ENCODE results near the gene SSC5D.
"Not testable (repeated sequence)": the region's sequence is repeated elsewhere in the genome, so short reads cannot be mapped to it uniquely, and the experiment has no call there.

SSC5D gene

GRCh38 chr19:55508120-55508519 lies 19.9 kb downstream of the SSC5D start:
- DNase-seq = no peak

DNA sequence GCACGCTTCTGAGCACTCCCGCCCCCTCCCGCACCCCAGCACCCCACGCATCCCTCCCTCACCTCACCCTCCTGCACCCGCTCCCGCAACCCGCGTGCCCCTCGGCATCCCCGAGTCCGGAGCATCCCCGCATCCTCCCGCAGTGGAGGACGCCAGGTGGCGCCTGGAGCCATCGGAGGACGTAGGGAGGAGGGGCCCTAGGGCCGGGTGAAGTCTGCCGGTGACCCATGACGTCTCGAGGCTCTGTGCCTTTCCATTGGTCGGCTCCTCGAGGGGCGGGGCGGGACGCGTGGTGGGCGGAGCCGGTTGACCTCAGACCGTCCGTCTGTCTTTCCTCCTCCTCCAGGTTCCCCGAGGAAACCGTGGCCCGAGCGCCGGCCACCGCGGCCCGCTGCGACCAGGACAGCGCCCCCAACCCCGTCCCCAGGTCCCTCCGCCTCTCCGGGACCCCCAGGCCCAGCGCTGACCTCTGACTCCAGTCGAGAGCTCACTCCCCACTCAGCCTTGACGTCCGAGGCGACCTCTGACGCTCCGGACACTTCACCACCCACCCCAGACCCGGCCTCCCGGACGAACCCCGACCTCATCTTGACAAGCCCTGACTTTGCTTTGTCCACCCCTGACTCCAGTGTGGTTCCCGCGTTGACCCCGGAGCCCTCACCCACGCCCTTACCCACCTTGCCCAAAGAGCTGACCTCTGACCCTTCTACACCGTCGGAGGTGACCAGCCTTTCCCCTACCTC lies 28.8 kb downstream of the SSC5D start:
- DNase-seq = peak; percentile 83

DNA sequence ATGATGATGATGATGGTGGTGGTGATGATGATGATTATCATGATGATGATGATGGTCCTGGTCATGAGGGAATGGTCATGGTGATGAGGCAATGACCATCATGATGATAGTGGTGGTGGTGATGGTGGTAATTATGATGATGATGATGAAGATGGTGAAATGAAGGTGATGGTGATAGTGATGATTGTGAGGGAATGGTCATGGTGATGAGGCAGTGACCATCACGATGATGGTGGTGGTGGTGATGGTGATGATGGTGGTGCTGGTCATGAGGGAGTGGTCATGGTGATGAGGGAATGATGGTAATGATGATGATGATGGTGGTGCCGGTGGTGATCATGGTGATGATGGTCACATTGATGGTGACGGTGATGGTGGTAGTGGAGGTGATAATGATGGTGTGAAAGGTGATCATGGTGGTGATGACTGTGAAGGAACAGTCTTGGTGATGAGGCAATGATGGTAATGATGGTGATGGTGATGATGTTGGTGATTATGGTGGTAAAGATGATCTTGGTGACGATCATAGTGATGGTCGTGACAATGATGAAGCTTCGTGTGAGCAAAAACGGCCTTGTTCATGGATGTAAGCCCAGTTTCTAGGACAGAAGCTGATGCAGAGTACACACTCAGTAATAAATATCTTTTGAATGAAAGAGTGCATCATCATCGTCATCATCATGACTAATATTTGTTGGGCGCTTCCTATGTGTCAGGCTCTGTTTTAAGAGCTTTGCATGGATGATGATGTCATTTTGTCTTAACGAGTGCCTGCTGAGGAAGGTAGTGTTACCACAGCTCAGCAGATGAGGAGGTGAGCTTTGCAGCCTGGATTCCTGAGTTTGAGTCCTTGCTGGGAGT lies 31.4 kb downstream of the SSC5D start:
- DNase-seq = no peak

DNA sequence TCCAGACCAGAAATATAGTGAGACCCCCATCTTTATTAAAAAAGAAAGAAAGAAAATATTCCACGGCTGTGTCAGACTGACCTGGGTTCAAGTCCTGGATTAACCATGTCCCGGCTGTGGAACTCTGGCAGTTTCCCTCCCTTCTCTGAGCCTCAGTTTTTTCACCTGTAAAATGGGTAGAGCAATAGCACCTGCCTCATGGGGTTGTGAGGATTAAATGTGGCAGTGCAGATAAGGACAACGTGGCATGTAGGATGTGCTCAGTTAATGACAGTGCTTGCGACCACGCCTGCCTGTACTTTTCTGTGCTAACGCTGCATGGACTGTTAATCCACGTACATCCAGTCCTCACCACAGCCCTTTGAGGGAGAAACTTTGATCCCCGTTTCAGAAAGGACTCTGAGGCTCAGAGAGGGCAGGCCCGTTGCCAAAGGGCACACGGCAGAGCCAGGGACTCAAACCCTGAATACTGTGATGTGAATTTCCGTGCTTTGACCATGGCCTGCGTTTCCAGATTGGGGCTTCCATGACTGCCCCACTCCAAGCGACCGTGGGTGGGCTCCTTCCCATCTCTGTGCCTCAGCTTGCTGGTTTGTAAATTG lies 32.6 kb downstream of the SSC5D start:
- DNase-seq = no peak

- DNase-seq = no peak
Observed at GRCh38 chr19:55525289-55526101, 37.3 kb downstream of the SSC5D start.

- no peak for DNase-seq
Observed at GRCh38 chr19:55526216-55527196, 38.3 kb downstream of the SSC5D start.

DNA sequence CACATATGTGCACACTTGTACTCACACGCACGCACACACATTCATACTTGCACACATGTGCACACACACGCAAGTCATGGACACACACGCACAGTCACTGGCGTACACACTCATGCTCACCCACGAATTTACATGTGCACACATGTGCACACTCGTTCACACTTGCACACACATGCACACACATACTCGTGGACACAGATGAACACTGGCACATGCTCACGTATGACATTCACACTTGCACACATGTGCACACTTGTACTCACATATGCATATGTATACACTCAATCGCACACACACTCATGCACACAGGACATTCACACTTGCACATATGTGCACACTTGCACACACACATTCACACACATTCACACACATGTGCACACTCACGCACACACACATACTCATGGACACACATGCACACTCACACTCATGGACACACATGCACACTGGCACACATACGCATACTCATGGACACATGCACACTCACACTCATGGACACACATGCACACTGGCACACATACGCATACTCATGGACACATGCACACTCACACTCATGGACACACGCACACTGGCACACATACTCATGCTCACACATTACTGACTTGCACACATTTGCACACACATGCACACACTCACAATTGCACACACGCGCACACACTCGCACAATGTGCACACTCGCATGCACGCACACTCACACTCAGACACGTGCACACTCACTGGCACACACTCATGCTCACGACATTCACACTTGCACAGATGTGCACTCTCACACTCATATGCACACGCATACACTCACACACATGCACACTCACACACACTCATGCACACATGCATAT lies 39.2 kb downstream of the SSC5D start:
- no peak for DNase-seq

DNA sequence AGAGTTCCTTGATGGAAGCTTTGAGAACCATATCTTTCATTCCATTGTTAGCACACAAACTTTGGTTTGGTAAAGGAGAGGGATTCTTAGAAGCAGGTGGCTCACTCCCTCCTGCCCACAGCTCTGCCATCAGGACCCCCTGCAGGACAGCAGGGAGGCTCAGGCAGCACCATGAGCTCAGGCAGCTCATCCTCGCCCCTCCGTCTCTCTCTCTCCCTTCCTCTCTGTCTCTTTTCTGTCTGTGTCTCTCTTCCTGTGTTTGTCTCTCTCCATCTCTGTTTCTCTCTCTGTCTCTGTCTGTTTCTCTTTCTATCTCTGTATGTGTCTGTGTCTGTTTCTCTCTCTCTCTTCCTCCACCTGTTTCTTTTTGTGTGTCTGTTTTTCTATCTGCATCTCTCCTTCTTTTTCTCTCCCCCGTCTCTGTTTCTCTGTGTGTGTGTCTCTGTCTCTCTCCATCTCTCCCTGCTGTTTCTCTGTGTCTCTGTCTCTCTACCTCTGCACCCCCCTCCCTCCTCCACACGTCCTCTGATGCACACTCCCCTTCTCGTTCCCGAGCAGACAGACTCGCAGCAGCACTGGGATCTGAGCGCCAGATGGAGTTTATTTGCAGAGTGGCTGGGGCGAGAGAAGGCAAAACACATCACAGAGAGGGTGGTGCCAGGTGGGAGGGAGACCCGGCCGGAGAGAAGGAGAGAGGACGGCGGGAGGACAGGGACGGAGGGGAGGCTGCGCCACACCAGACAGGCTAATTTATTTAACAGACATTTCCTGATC lies 40.0 kb downstream of the SSC5D start:
- DNase-seq = no peak

- no peak for DNase-seq
Observed at GRCh38 chr19:55529636-55530234, 41.5 kb downstream of the SSC5D start.

DNA sequence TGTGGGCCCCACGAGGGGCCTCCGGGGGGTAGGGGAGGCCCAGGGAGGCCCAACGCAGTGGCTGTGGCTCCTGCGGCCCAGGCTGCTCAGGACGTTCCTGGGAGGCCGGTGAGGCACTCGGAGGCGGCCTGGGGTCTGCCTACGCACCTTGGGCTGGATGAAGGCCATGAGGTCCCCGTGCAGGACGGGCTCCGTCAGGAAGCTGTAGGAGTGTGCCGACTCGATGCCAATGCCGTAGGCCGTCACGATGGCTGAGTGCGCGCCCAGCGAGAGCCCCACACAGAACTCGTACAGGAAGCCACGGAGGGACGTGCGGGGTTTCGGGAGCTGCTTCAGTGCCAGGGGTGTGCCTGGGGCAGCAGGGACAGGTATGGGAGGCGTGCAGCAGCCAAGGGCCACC lies 42.8 kb downstream of the SSC5D start:
- no peak for DNase-seq

DNA sequence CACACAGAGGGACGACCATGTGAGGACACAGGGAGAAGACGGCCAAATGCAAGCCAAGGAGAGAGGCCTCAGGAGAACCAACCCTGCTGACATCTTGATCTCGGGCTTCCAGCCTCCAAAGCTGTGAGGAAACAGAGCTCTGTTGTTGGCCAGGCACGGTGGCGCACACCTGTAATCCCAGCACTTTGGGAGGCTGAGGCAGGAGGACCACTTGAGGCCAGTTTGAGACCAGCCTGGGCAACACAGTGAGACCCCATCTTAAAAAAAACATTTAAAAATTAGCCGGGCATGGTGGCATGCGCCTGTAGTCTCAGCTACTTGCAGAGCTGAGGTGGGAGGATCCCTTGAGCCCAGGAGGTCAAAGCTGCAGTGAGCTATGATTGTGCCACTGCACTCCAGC lies 46.0 kb downstream of the SSC5D start:
- DNase-seq = not testable (repeated sequence)

- DNase-seq = no peak
Observed at GRCh38 chr19:55535173-55535964, 47.1 kb downstream of the SSC5D start.

GRCh38 chr19:55535965-55536350 lies 47.7 kb downstream of the SSC5D start:
- DNase-seq = no peak

DNA sequence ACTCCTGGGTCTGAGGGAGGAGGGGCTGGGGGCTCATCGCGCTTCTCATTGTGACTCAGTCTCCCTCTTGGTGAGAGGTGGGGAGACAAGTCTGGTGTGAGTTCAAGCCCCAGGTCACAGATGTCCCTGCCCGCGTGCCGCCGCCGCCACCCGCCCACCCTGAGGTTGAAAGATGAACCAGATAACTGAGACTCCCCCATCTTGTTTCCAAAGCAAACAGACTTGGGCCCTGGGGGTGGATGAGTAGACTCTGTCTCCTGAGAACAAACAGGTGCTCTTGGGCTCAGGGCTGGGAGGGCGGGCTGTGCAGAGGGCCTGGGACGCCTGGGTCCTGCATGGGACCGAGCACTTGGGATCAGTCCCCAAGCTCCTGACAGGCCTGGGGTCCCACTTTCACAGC lies 48.1 kb downstream of the SSC5D start:
- DNase-seq = no peak

DNA sequence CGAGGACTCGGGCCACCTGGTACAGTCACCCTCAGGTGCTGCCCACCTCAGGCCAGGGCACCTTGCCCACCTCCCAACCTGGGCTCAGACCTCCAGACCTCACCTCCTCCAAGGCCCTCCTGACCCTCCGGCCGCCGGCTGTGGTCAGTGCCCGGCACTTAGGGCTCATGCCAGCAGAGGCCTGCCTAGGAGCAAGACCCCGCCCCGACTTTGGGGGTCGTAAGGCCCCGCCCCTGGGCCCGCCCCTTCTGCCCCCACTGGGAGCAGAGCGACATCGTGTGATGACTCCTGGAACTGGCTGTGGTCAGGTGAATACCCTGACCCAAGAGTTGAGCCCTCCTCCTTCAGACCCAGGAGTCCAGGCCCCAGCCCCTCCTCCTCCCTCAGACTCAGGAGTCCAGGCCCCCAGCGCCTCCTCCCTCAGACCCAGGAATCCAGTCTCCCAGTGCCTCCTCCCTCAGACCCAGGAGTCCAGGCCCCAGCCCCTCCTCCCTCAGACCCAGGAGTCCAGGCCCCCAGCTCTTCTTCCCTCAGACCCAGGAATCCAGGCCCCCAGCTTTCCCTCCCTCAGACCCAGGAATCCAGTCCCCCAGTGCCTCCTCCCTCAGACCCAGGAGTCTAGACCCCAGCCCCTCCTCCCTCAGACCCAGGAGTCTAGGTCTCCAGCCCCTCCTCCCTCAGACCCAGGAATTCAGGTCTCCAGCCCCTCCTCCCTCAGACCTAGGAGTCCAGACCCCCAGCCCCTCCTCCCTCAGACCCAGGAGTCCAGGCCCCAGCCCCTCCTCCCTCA lies 48.9 kb downstream of the SSC5D start, which contains the start of gene SBK2:
Gene SBK2 (minus strand): TSS at position 183 of the 790 bp plus-strand sequence. CDS start 839 bp downstream, outside the sequence.
- no peak for DNase-seq

DNA sequence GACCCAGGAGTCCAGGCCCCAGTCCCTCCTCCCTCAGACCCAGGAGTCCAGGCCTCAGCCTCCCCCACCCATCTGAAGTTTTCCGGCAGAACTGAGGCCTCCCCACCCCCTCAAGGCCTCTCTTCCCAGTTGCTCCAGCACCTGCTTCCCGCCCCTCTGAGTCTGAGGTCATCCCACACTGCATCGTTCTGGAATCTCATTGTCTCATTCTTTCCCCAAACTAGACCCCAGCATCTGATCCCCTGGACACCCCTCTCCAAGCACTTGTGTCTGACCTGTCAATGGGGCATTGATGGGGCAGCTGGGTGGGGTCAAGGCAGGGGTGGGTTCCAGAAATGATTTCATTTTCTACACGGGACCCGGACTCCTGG lies 49.5 kb downstream of the SSC5D start:
- DNase-seq = no peak

GRCh38 chr19:55538132-55538531 lies 49.9 kb downstream of the SSC5D start:
- DNase-seq = no peak
